Measurements from ENCODE around the gene SMARCC1.

DNA sequence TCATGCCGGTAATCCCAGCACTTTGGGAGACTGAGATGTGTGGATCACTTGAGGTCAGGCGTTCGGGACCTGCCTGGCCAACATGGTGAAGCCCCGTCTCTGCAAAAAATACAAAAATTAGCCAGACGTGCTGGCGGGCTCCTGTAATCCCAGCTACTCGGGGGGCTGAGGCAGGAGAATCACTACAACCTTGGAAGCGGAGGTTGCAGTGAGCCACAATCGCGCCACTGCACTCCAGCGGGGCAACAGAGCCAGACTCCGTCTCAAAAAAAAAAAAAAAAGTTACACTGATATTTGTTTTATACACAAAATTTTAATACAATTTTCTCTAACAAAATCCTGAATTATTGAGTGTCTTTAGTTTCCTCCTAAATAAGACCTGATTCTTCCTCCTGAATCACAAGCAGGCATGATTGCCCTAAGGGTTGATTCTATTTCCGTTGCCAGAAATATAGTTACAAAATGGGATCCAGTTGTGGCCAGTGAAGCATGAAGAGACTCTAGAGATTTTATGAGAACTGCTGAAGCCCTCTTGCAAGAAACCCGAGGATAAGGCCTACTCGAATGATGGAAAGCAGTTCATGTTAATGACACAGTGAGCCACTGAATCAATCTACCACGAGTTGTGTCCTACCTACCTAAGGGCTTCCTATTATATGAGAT is 9.6 kb upstream of the SMARCC1 start:
- TF ChIP-seq SUZ12 (IDR thresholded peaks at IDR 0.05; ENCODE audit: extremely low read depth, insufficient read depth, insufficient read length) (no peak), ZNF274 (IDR thresholded peaks at IDR 0.05; ENCODE audit: low read depth, low read length) (no peak)

Measured in NT2/D1 (cell line).